CD14-positive monocyte (primary cell): ENCODE data around the gene LIN54. TPM values are rescaled to one million over a fixed set of nuclear protein-coding genes. Genes with fewer than 3 reads are reported as not detected.
A peak's percentile ranks its signal among the peaks of the same experiment; 100 is the strongest.

Experiments used
- DNase-seq, 3 donors: peaks; one replicate each; pipeline ENCODE4 v3.0.0-alpha.2; 2011 to 2022
- H2AFZ ChIP-seq: 2 replicates; pipeline ENCODE4 v1.6.0; 2012; ENCODE audit warnings: mild to moderate bottlenecking, low read depth, low read length, inconsistent platforms; ENCODE audit not compliant: insufficient read depth, poor library complexity, severe bottlenecking
- H3K27ac ChIP-seq, 2 donors: 1 replicate in 1 of 2; 2 replicates in 1 of 2; pipeline ENCODE4 v1.5.1; 2012 to 2013; ENCODE audit warnings: low read length in 2 of 2, control low read depth in 1 of 2, inconsistent platforms in 1 of 2, low read depth in 1 of 2, mild to moderate bottlenecking in 1 of 2
- H3K27me3 ChIP-seq, 2 donors: one replicate each; pipeline versions ENCODE4 v1.6.0 to v1.6.1; 2011 to 2013; ENCODE audit warnings: low read length in 2 of 2; ENCODE audit not compliant: control insufficient read depth in 2 of 2, insufficient read depth in 2 of 2
- H3K36me3 ChIP-seq, 2 donors: replicated peaks in 1 of 2; 1 replicate in 1 of 2; 2 replicates in 1 of 2; pipeline versions ENCODE4 v1.5.1 to v1.6.1; 2012 to 2013; ENCODE audit warnings: low read length in 2 of 2, control low read depth in 1 of 2, inconsistent platforms in 1 of 2, mild to moderate bottlenecking in 1 of 2; ENCODE audit not compliant: insufficient read depth in 2 of 2, control insufficient read depth in 1 of 2
- H3K4me1 ChIP-seq, 2 donors: 1 replicate in 1 of 2; 2 replicates in 1 of 2; pipeline versions ENCODE4 v1.5.1 to v1.6.1; 2012 to 2013; ENCODE audit warnings: low read length in 2 of 2, control low read depth in 1 of 2, inconsistent platforms in 1 of 2, mild to moderate bottlenecking in 1 of 2, moderate library complexity in 1 of 2; ENCODE audit not compliant: insufficient read depth in 2 of 2, control insufficient read depth in 1 of 2
- H3K4me2 ChIP-seq: replicated peaks from 2 replicates; pipeline ENCODE3; 2012; ENCODE audit warnings: low read length, moderate library complexity, mild to moderate bottlenecking; ENCODE audit not compliant: poor library complexity, severe bottlenecking; ENCODE audit errors: extremely low read depth
- H3K4me3 ChIP-seq, 3 experiments: fragments of 200-600 bp in 1 of 3; sonication (generic) in 1 of 3; replicated peaks in 1 of 3; 1 replicate in 2 of 3; 2 replicates in 1 of 3; pipeline ENCODE4 v1.5.1; 2011 to 2013; ENCODE audit warnings: low read length in 3 of 3, mild to moderate bottlenecking in 3 of 3, control low read depth in 2 of 3, low read depth in 2 of 3, inconsistent platforms in 1 of 3, moderate library complexity in 1 of 3
- H3K79me2 ChIP-seq: 2 replicates; pipeline ENCODE4 v1.6.0; 2012; ENCODE audit warnings: mild to moderate bottlenecking, control low read depth, inconsistent platforms, low read length, moderate library complexity; ENCODE audit not compliant: insufficient read depth
- H3K9ac ChIP-seq: 2 replicates; pipeline ENCODE4 v1.6.0; 2017; ENCODE audit warnings: low read length, mild to moderate bottlenecking; ENCODE audit not compliant: insufficient read depth, poor library complexity, severe bottlenecking
- H3K9me3 ChIP-seq, 2 donors: replicated peaks in 1 of 2; 1 replicate in 1 of 2; 2 replicates in 1 of 2; pipeline versions ENCODE4 v1.5.1 to v1.6.1; 2012 to 2013; ENCODE audit warnings: low read length in 2 of 2, control low read depth in 1 of 2; ENCODE audit not compliant: control insufficient read depth in 1 of 2, insufficient read depth in 1 of 2
- H4K20me1 ChIP-seq: 2 replicates; pipeline ENCODE4 v1.6.0; 2012; ENCODE audit warnings: mild to moderate bottlenecking, low read length, control low read depth, moderate library complexity; ENCODE audit not compliant: insufficient read depth
- H3K27ac Mint-ChIP-seq, 7 donors: one replicate each; pipeline ENCODE4 v1.8.0; 2020; ENCODE audit warnings: mild to moderate bottlenecking in 7 of 7, mixed read lengths in 7 of 7, moderate library complexity in 6 of 7, inconsistent platforms in 2 of 7
- H3K27me3 Mint-ChIP-seq, 3 donors: one replicate each; pipeline ENCODE4 v1.8.0; 2021 to 2022; ENCODE audit warnings: low read depth in 3 of 3, mild to moderate bottlenecking in 3 of 3, mixed read lengths in 3 of 3, moderate library complexity in 3 of 3, inconsistent platforms in 1 of 3
- H3K36me3 Mint-ChIP-seq, 2 donors: one replicate each; pipeline ENCODE4 v1.8.0; 2020; ENCODE audit warnings: mixed read lengths in 2 of 2, inconsistent platforms in 1 of 2, mild to moderate bottlenecking in 1 of 2
- H3K4me1 Mint-ChIP-seq: one replicate; pipeline ENCODE4 v1.8.0; 2020; ENCODE audit warnings: mild to moderate bottlenecking, mixed read lengths
- H3K4me3 Mint-ChIP-seq, 2 donors: one replicate each; pipeline ENCODE4 v1.8.0; 2020; ENCODE audit warnings: mild to moderate bottlenecking in 2 of 2, mixed read lengths in 2 of 2, moderate library complexity in 1 of 2
- H3K9me3 Mint-ChIP-seq, 7 donors: one replicate each; pipeline ENCODE4 v1.8.0; 2020 to 2022; ENCODE audit warnings: mixed read lengths in 7 of 7, mild to moderate bottlenecking in 6 of 7, moderate library complexity in 6 of 7, inconsistent platforms in 2 of 7
- CTCF ChIP-seq: fragments of 200-600 bp; IDR thresholded peaks from one replicate; pipeline ENCODE4 v1.8.0; 2022; ENCODE audit warnings: antibody characterized with exemption, mild to moderate bottlenecking
- WGBS: methylation state at CpG from one replicate; pipeline ENCODE4 v1.1.5; 2013; ENCODE audit warnings: missing lambda C conversion rate; ENCODE audit not compliant: insufficient coverage; 5-methylcytosine and 5-hydroxymethylcytosine counted together
- intact Hi-C, 2 donors: fragments of 100-400 bp; cut with micrococcal nuclease; formaldehyde crosslinking; loops; one replicate each; pipeline versions ENCODE4 v1.15.0 to v1.15.1; 2023
- polyA plus RNA-seq, 3 donors: library from polyadenylated mRNA; depleted of rRNA in 1 of 3; unstranded in 2 of 3; stranded (reverse) in 1 of 3; fragments of 300-500 nt in 2 of 3; fragments of >200 nt in 1 of 3; fragmentation: Illumina TruSeq in 2 of 3; gene quantifications; 1 replicate in 2 of 3; 2 replicates in 1 of 3; pipeline ENCODE4 v1.2.3, GENCODE V29; 2012 to 2021

Gene LIN54
- polyA plus RNA-seq, 3 donors, result 2.9 to 6.4 (median 3.7) TPM

GRCh38 chr4:83034630-83035494 is 24.2 kb upstream of the LIN54 start, which contains the start of gene COPS4:
Gene COPS4 (plus strand): TSS chr4:83035183. CDS start chr4:83035225, 42 bp downstream.
- 0% methylated on average over 35 of the region's 39 CpGs for WGBS
- H3K4me3 Mint-ChIP-seq, result peak within 1 kb of the TSS; percentile 99

More at GRCh38 chr4:83034630-83035494, 24.2 kb upstream of the LIN54 start, which contains the start of gene COPS4:
- H3K9me3 ChIP-seq, result no peaks in the 10 kb centered on the region
- peaks cover 45% of the 10 kb centered on the region for H3K79me2 ChIP-seq
- peak within 1 kb of the TSS; percentile 85 to 88 for H3K27ac ChIP-seq
- H3K27me3 ChIP-seq, result no peaks in the 10 kb centered on the region
- no peaks in the 10 kb centered on the region for H4K20me1 ChIP-seq
- H3K27me3 Mint-ChIP-seq, result no peaks in the 10 kb centered on the region
- H3K4me3 ChIP-seq, result peak within 1 kb of the TSS; percentile 72 to 89 (median 84)
- intact Hi-C loops, result loop anchor here (1.0 to 10.0 kb wide), 3 partner anchors 22 to 420 kb away; partner anchors contain the start of genes HELQ (in 1 of the 2) and MRPS18C (in 1 of the 2)
- peak within 1 kb of the TSS; percentile 71 for H3K4me2 ChIP-seq
- peak; percentile 44 for TF ChIP-seq CTCF
- no peaks in the 10 kb centered on the region for H3K36me3 ChIP-seq
- peak within 1 kb of the TSS; percentile 77 for H3K9ac ChIP-seq
- H2AFZ ChIP-seq, result peak within 1 kb of the TSS; percentile 83
- H3K9me3 Mint-ChIP-seq, result no peaks in the 10 kb centered on the region
- peak; percentile 99 to 100 (median 99) for DNase-seq
- no peaks in the 10 kb centered on the region for H3K36me3 Mint-ChIP-seq
- peaks cover 9 to 10% of the 10 kb centered on the region in 2 donors for H3K4me1 ChIP-seq
- H3K27ac Mint-ChIP-seq, result peak within 1 kb of the TSS; percentile 96 to 99 (median 98)
- H3K4me1 Mint-ChIP-seq, result peaks cover 27% of the 10 kb centered on the region
